HG02623 (cell line): ENCODE data around the gene SPRR4.
"Not testable (repeated sequence)": the region's sequence is repeated elsewhere in the genome, so short reads cannot be mapped to it uniquely, and the experiment has no call there.

ENCODE experiments used
- ATAC-seq: cut with Tn5 transposase; IDR thresholded peaks from one replicate; pipeline ENCODE4 v1.9.1; 2021; ENCODE audit warnings: moderate library complexity; ENCODE audit not compliant: unreplicated experiment

SPRR4 gene

DNA sequence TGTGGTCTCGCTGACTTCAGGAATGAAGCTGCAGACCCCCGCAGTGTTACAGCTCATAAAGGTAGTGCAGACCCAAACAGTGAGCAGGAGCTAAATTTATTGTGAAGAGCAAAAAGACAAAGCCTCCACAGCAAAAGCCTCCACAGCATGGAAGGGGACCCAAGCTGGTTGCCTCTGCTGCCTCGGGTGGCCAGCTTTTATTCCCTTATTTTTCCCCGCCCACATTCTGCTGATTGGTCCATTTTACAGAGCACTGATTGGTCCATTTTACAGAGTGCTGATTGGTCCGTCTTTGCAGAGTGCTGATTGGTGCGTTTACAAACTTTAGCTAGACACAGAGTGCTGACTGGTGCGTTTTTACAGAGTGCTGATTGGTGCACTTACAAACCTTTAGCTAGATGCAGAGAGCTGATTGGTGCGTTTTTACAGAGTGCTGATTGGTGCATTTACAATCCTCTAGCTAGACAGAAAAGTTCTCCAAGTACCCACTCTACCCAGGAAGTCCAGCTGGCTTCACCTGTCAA lies 40.8 kb downstream of the SPRR4 start:
- not testable (repeated sequence) for ATAC-seq

GRCh38 chr1:153021829-153022228 lies 51.4 kb downstream of the SPRR4 start:
- ATAC-seq, result not testable (repeated sequence)
